Measurements from ENCODE around the gene MARK4. TPM values are rescaled to one million over a fixed set of nuclear protein-coding genes. Genes with fewer than 3 reads are reported as not detected.

The MARK4 gene
- total RNA-seq, 1 experiment from 2014 or later: 58.5 TPM

DNA sequence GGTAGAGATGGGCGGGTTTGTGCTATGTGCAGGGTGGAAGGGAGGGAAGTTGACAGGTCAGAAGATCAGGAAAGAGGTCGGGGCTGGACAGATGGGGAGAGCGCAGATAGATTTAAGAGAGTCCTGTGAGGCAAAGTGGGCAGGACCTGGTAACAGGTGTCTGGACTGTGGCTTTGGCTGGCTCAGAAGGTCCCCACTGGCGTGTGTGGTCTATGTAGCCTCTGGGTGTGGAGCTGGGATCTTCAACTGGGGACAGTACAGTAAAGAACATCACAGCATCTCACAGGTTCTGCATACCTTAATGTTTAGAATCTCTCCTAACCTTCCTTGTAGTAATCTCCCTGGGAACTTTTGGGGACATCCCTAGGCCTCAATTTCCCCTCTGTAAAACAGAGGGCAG lies 53.9 kb downstream of the MARK4 start:
- Mint-ChIP-seq H3K27ac (no peak overlapping the region), H3K4me3 (no peak overlapping the region), H3K9me3 (peaks cover 8% of the 10 kb centered on the region), H3K36me3 (peaks cover 7% of the 10 kb centered on the region), H3K27me3 (ENCODE audit: low read depth) (peaks cover 53% of the 10 kb centered on the region), H3K4me1 (peaks cover 13% of the 10 kb centered on the region)
- CTCF ChIA-PET: interaction anchor here (0.5 kb wide), 1 partner anchor 50 kb away, joined by 5 read pairs; no protein-coding TSS in a partner anchor
- DNase-seq (ENCODE audit: low spot score) (no peak), ATAC-seq (no peak)
- POLR2A ChIA-PET: no interaction called here
- TF ChIP-seq, protein P1, sequence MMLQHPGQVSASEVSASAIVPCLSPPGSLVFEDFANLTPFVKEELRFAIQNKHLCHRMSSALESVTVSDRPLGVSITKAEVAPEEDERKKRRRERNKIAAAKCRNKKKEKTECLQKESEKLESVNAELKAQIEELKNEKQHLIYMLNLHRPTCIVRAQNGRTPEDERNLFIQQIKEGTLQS (CRISPR knock-in tag; conservative IDR thresholded peaks at IDR 0.05): no peak
- TF ChIP-seq, protein P2, sequence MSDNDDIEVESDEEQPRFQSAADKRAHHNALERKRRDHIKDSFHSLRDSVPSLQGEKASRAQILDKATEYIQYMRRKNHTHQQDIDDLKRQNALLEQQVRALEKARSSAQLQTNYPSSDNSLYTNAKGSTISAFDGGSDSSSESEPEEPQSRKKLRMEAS (CRISPR knock-in tag; IDR thresholded peaks at IDR 0.05): no peak
- TF ChIP-seq, protein P3, sequence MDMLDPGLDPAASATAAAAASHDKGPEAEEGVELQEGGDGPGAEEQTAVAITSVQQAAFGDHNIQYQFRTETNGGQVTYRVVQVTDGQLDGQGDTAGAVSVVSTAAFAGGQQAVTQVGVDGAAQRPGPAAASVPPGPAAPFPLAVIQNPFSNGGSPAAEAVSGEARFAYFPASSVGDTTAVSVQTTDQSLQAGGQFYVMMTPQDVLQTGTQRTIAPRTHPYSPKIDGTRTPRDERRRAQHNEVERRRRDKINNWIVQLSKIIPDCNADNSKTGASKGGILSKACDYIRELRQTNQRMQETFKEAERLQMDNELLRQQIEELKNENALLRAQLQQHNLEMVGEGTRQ (CRISPR knock-in tag; IDR thresholded peaks at IDR 0.05): no peak

DNA sequence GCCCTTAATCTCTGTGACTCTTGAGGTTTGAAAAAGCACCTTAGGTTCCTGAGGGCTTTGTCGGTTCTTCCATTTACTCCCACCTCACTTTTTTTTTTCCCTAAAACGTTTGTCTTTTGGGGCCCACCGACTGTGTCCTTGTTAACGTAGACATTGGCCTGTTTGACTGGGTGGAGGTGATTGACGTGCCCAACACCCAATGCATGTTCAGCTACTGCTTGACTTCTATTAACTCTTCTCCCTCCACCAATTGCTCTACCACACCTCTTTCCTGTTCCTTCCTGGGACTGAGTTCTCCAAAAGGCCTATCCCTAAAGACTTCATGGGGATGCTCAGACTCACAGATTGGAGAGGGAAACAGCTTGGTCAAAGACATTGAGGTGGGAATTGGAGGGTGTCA lies 54.4 kb downstream of the MARK4 start:
- Mint-ChIP-seq H3K36me3 (peaks cover 5% of the 10 kb centered on the region), H3K9me3 (peaks cover 8% of the 10 kb centered on the region), H3K4me3 (no peak overlapping the region), H3K4me1 (peaks cover 13% of the 10 kb centered on the region), H3K27ac (no peak overlapping the region), H3K27me3 (ENCODE audit: low read depth) (peaks cover 57% of the 10 kb centered on the region)
- TF ChIP-seq, protein P2 (CRISPR knock-in tag; IDR thresholded peaks at IDR 0.05): no peak
- 0 out of 2 replicates have a peak, but pooled peaks have one; percentile 14 for TF ChIP-seq NFYB (CRISPR knock-in tag; conservative IDR thresholded peaks at IDR 0.05; ENCODE audit: low read depth)
- no peak for ATAC-seq
- ChIA-PET POLR2A (no interaction called here), CTCF (interaction anchor here (0.5 kb wide), 1 partner anchor 51 kb away, joined by 5 read pairs; no protein-coding TSS in a partner anchor)
- DNase-seq (ENCODE audit: low spot score): no peak

DNA sequence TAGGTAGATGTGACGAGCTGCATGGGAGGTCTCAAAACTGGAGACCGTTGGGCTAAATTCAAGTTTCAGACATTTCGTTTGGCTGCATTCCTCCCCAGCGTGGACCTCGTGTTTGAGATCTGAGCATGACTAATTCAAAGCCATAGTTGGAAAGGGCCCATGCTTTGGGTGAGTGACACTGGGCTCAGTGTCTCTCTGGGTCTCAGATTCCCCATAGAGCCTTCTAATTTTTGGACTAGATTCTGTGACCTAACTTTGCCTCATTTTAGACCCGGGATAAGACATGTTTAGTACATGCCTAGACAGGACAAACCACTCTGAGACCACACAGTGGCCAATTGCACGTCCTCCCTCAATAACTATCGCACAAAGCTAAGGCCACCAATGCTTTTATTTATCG lies 55.0 kb downstream of the MARK4 start:
- Mint-ChIP-seq H3K9me3 (peaks cover 8% of the 10 kb centered on the region), H3K4me1 (peaks cover 13% of the 10 kb centered on the region), H3K27me3 (ENCODE audit: low read depth) (peaks cover 58% of the 10 kb centered on the region), H3K27ac (no peak overlapping the region), H3K4me3 (no peak overlapping the region), H3K36me3 (peaks cover under 1% of the 10 kb centered on the region; the same call in 1 of the 2 replicates)
- DNase-seq (ENCODE audit: low spot score) (no peak), ATAC-seq (no peak)
- ChIA-PET CTCF (interaction anchor here (0.9 to 1.1 kb wide), 3 partner anchors 20 to 128 kb away, joined by 3 to 4 read pairs (median 3); partner anchors contain the start of gene TRAPPC6A), POLR2A (no interaction called here)
- TF ChIP-seq, protein P4, sequence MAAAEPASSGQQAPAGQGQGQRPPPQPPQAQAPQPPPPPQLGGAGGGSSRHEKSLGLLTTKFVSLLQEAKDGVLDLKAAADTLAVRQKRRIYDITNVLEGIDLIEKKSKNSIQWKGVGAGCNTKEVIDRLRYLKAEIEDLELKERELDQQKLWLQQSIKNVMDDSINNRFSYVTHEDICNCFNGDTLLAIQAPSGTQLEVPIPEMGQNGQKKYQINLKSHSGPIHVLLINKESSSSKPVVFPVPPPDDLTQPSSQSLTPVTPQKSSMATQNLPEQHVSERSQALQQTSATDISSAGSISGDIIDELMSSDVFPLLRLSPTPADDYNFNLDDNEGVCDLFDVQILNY (CRISPR knock-in tag; IDR thresholded peaks at IDR 0.05): no peak
- TF ChIP-seq, protein P5, sequence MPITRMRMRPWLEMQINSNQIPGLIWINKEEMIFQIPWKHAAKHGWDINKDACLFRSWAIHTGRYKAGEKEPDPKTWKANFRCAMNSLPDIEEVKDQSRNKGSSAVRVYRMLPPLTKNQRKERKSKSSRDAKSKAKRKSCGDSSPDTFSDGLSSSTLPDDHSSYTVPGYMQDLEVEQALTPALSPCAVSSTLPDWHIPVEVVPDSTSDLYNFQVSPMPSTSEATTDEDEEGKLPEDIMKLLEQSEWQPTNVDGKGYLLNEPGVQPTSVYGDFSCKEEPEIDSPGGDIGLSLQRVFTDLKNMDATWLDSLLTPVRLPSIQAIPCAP (CRISPR knock-in tag; IDR thresholded peaks at IDR 0.05): no peak
- TF ChIP-seq SMAD3 (CRISPR knock-in tag; IDR thresholded peaks at IDR 0.05; ENCODE audit: borderline replicate concordance) (no peak), TEAD4 (CRISPR knock-in tag; IDR thresholded peaks at IDR 0.05) (no peak), FOXP1 (CRISPR knock-in tag; IDR thresholded peaks at IDR 0.05; ENCODE audit: borderline replicate concordance) (no peak), RELA (CRISPR knock-in tag; IDR thresholded peaks at IDR 0.05; ENCODE audit: borderline replicate concordance) (no peak), NR3C1 (CRISPR knock-in tag; conservative IDR thresholded peaks at IDR 0.05; ENCODE audit: low read depth) (no peak), NFATC4 (CRISPR knock-in tag; IDR thresholded peaks at IDR 0.05) (no peak), ETV6 (CRISPR knock-in tag; IDR thresholded peaks at IDR 0.05) (no peak)
- TF ChIP-seq, protein P6, sequence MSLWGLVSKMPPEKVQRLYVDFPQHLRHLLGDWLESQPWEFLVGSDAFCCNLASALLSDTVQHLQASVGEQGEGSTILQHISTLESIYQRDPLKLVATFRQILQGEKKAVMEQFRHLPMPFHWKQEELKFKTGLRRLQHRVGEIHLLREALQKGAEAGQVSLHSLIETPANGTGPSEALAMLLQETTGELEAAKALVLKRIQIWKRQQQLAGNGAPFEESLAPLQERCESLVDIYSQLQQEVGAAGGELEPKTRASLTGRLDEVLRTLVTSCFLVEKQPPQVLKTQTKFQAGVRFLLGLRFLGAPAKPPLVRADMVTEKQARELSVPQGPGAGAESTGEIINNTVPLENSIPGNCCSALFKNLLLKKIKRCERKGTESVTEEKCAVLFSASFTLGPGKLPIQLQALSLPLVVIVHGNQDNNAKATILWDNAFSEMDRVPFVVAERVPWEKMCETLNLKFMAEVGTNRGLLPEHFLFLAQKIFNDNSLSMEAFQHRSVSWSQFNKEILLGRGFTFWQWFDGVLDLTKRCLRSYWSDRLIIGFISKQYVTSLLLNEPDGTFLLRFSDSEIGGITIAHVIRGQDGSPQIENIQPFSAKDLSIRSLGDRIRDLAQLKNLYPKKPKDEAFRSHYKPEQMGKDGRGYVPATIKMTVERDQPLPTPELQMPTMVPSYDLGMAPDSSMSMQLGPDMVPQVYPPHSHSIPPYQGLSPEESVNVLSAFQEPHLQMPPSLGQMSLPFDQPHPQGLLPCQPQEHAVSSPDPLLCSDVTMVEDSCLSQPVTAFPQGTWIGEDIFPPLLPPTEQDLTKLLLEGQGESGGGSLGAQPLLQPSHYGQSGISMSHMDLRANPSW (CRISPR knock-in tag; conservative IDR thresholded peaks at IDR 0.05; ENCODE audit: low read depth): no peak
- TF ChIP-seq, protein P7, sequence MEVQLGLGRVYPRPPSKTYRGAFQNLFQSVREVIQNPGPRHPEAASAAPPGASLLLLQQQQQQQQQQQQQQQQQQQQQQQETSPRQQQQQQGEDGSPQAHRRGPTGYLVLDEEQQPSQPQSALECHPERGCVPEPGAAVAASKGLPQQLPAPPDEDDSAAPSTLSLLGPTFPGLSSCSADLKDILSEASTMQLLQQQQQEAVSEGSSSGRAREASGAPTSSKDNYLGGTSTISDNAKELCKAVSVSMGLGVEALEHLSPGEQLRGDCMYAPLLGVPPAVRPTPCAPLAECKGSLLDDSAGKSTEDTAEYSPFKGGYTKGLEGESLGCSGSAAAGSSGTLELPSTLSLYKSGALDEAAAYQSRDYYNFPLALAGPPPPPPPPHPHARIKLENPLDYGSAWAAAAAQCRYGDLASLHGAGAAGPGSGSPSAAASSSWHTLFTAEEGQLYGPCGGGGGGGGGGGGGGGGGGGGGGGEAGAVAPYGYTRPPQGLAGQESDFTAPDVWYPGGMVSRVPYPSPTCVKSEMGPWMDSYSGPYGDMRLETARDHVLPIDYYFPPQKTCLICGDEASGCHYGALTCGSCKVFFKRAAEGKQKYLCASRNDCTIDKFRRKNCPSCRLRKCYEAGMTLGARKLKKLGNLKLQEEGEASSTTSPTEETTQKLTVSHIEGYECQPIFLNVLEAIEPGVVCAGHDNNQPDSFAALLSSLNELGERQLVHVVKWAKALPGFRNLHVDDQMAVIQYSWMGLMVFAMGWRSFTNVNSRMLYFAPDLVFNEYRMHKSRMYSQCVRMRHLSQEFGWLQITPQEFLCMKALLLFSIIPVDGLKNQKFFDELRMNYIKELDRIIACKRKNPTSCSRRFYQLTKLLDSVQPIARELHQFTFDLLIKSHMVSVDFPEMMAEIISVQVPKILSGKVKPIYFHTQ (CRISPR knock-in tag; IDR thresholded peaks at IDR 0.05): no peak
- TF ChIP-seq, protein P8, sequence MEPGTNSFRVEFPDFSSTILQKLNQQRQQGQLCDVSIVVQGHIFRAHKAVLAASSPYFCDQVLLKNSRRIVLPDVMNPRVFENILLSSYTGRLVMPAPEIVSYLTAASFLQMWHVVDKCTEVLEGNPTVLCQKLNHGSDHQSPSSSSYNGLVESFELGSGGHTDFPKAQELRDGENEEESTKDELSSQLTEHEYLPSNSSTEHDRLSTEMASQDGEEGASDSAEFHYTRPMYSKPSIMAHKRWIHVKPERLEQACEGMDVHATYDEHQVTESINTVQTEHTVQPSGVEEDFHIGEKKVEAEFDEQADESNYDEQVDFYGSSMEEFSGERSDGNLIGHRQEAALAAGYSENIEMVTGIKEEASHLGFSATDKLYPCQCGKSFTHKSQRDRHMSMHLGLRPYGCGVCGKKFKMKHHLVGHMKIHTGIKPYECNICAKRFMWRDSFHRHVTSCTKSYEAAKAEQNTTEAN (CRISPR knock-in tag; IDR thresholded peaks at IDR 0.05): no peak
- TF ChIP-seq, protein P9, sequence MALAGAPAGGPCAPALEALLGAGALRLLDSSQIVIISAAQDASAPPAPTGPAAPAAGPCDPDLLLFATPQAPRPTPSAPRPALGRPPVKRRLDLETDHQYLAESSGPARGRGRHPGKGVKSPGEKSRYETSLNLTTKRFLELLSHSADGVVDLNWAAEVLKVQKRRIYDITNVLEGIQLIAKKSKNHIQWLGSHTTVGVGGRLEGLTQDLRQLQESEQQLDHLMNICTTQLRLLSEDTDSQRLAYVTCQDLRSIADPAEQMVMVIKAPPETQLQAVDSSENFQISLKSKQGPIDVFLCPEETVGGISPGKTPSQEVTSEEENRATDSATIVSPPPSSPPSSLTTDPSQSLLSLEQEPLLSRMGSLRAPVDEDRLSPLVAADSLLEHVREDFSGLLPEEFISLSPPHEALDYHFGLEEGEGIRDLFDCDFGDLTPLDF (CRISPR knock-in tag; IDR thresholded peaks at IDR 0.05): no peak
- TF ChIP-seq, protein P10, sequence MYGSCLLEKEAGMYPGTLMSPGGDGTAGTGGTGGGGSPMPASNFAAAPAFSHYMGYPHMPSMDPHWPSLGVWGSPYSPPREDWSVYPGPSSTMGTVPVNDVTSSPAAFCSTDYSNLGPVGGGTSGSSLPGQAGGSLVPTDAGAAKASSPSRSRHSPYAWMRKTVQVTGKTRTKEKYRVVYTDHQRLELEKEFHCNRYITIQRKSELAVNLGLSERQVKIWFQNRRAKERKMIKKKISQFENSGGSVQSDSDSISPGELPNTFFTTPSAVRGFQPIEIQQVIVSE (CRISPR knock-in tag; IDR thresholded peaks at IDR 0.05; ENCODE audit: borderline replicate concordance): no peak
